HG02885 (cell line): Measurements from ENCODE around the gene CBS.
"Not testable (repeated sequence)": the region's sequence is repeated elsewhere in the genome, so short reads cannot be mapped to it uniquely, and the experiment has no call there.

Source experiments
- ATAC-seq: cut with Tn5 transposase; IDR thresholded peaks from one replicate; pipeline ENCODE4 v1.9.1; 2021; ENCODE audit warnings: mild to moderate bottlenecking; ENCODE audit not compliant: unreplicated experiment, poor library complexity

The CBS gene

GRCh38 chr21:43075170-43076022, at the start of gene CBS:
CBS (minus strand) TSS chr21:43075835; CDS start chr21:43072193, 3,642 bp downstream.
- ATAC-seq, result not testable (repeated sequence)

- ATAC-seq, result not testable (repeated sequence)
These were observed 40.3 kb upstream of the CBS start for GRCh38 chr21:43115956-43116355.

GRCh38 chr21:43114483-43114882, 38.8 kb upstream of the CBS start:
- not testable (repeated sequence) for ATAC-seq

- ATAC-seq, result peak; percentile 41
These were observed 33.4 kb upstream of the CBS start for GRCh38 chr21:43109006-43109405.

GRCh38 chr21:43108177-43108576, 32.5 kb upstream of the CBS start:
- ATAC-seq, result not testable (repeated sequence)

GRCh38 chr21:43107794-43108137, 32.1 kb upstream of the CBS start:
- ATAC-seq, result not testable (repeated sequence)

- peak; percentile 75 for ATAC-seq
These were observed 31.5 kb upstream of the CBS start, which contains the start of gene U2AF1 for GRCh38 chr21:43106965-43107793. U2AF1 (minus strand) TSS chr21:43107570; CDS start chr21:43107494, 76 bp downstream.

GRCh38 chr21:43104642-43105041, 29.0 kb upstream of the CBS start:
- not testable (repeated sequence) for ATAC-seq

GRCh38 chr21:43102281-43102680, 26.6 kb upstream of the CBS start:
- not testable (repeated sequence) for ATAC-seq

- not testable (repeated sequence) for ATAC-seq
These were observed 26.0 kb upstream of the CBS start for GRCh38 chr21:43101676-43102075.

- ATAC-seq, result not testable (repeated sequence)
These were observed 25.4 kb upstream of the CBS start for GRCh38 chr21:43101000-43101399.

- ATAC-seq, result not testable (repeated sequence)
These were observed 16.5 kb upstream of the CBS start for GRCh38 chr21:43091979-43092614.

GRCh38 chr21:43090947-43091346, 15.3 kb upstream of the CBS start:
- ATAC-seq, result not testable (repeated sequence)

- not testable (repeated sequence) for ATAC-seq
These were observed 13.8 kb upstream of the CBS start for GRCh38 chr21:43089463-43089862.

GRCh38 chr21:43082587-43083300, 7.1 kb upstream of the CBS start:
- ATAC-seq, result not testable (repeated sequence)

GRCh38 chr21:43076643-43077042, 1.0 kb upstream of the CBS start:
- ATAC-seq, result not testable (repeated sequence)

GRCh38 chr21:43076023-43076637, 495 bp upstream of the CBS start:
- ATAC-seq, result not testable (repeated sequence)

- ATAC-seq, result not testable (repeated sequence)
These were observed 1.1 kb downstream of the CBS start for GRCh38 chr21:43074401-43075169.

- ATAC-seq, result not testable (repeated sequence)
These were observed 2.9 kb downstream of the CBS start for GRCh38 chr21:43072742-43073141.
